ENCODE results near the gene COA8. TPM values are rescaled to one million over a fixed set of nuclear protein-coding genes. Genes with fewer than 3 reads are reported as not detected.
A peak's percentile ranks its signal among the peaks of the same experiment; 100 is the strongest.

The COA8 gene
- total and polyA plus RNA-seq, 2 of the 8 experiments (the other 6 are each of a cell fraction or from before 2014, with no cell fraction given): 7.1 to 35.5 TPM

GRCh38 chr14:103518422-103519042, 44.2 kb upstream of the COA8 start (continued):
- TF ChIP-seq MAX (IDR thresholded peaks at IDR 0.05) (0 out of 2 replicates have a peak, but pooled peaks have one; percentile 24), CHD1 (IDR thresholded peaks at IDR 0.05; ENCODE audit: low read depth, low read length) (no peak), SIN3A (conservative IDR thresholded peaks at IDR 0.05 in 1 of 2, IDR thresholded peaks at IDR 0.05 in 1 of 2; ENCODE audit: low read depth in 1 of 2, low read length in 2 of 2) (peak in 1 of 2 experiments; percentile 47; a peak in 1 of 4 replicates), HDAC6 (IDR thresholded peaks at IDR 0.05; ENCODE audit: low read depth, low read length) (no peak), POLR2A (IDR thresholded peaks at IDR 0.05; ENCODE audit: control extremely low read depth in 1 of 2, low read depth in 2 of 2, low read length in 2 of 2) (peak in 1 of 2 experiments; percentile 71; a peak in 1 of 3 replicates), CREB1 (IDR thresholded peaks at IDR 0.05) (no peak), TAF7 (optimal IDR thresholded peaks at IDR 0.05; ENCODE audit: borderline replicate concordance, low read depth, low read length) (peak; percentile 22), SP4 (IDR thresholded peaks at IDR 0.05; ENCODE audit: low read length) (peak; percentile 59; the same call in 1 of the 2 replicates), POLR2AphosphoS5 (IDR thresholded peaks at IDR 0.05; ENCODE audit: low read depth, low read length) (peak; percentile 77; the same call in 1 of the 2 replicates), KDM4A (IDR thresholded peaks at IDR 0.05; ENCODE audit: low read depth, low read length, severe bottlenecking) (no peak), RAD21 (IDR thresholded peaks at IDR 0.05 in 1 of 2, conservative IDR thresholded peaks at IDR 0.05 in 1 of 2; ENCODE audit: low read depth in 2 of 2, low read length in 2 of 2) (peak; percentile 83)
- TF ChIP-seq, protein P1, sequence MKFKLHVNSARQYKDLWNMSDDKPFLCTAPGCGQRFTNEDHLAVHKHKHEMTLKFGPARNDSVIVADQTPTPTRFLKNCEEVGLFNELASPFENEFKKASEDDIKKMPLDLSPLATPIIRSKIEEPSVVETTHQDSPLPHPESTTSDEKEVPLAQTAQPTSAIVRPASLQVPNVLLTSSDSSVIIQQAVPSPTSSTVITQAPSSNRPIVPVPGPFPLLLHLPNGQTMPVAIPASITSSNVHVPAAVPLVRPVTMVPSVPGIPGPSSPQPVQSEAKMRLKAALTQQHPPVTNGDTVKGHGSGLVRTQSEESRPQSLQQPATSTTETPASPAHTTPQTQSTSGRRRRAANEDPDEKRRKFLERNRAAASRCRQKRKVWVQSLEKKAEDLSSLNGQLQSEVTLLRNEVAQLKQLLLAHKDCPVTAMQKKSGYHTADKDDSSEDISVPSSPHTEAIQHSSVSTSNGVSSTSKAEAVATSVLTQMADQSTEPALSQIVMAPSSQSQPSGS (IDR thresholded peaks at IDR 0.05; ENCODE audit: low read length): 0 out of 2 replicates have a peak, but pooled peaks have one; percentile 34

All from H1 (cell line).